GM21367 (cell line): Measurements from ENCODE around the gene ZNF536.

Experiments used
- ATAC-seq: cut with Tn5 transposase; IDR thresholded peaks from one replicate; pipeline ENCODE4 v1.9.1; 2021; ENCODE audit not compliant: unreplicated experiment

Gene ZNF536

GRCh38 chr19:30361721-30362120 is 10.5 kb upstream of the ZNF536 start:
- no peak for ATAC-seq

GRCh38 chr19:30362156-30362754 is 9.9 kb upstream of the ZNF536 start:
- no peak for ATAC-seq

- no peak for ATAC-seq
Observed at GRCh38 chr19:30363073-30363472, 9.1 kb upstream of the ZNF536 start.

GRCh38 chr19:30364866-30365800 is 7.1 kb upstream of the ZNF536 start:
- no peak for ATAC-seq

GRCh38 chr19:30366282-30366681 is 5.9 kb upstream of the ZNF536 start:
- no peak for ATAC-seq

- no peak for ATAC-seq
Observed at GRCh38 chr19:30367006-30367405, 5.2 kb upstream of the ZNF536 start.

- ATAC-seq = no peak
Observed at GRCh38 chr19:30367421-30367820, 4.8 kb upstream of the ZNF536 start.

- no peak for ATAC-seq
Observed at GRCh38 chr19:30369833-30370232, 2.4 kb upstream of the ZNF536 start.

GRCh38 chr19:30371161-30371836 is 885 bp upstream of the ZNF536 start:
- no peak for ATAC-seq

GRCh38 chr19:30373593-30373992 is 1.4 kb downstream of the ZNF536 start:
- no peak for ATAC-seq

GRCh38 chr19:30374539-30374864 is 2.3 kb downstream of the ZNF536 start:
- ATAC-seq = no peak

- ATAC-seq = no peak
Observed at GRCh38 chr19:30374865-30375552, 2.8 kb downstream of the ZNF536 start.

GRCh38 chr19:30375553-30376031 is 3.4 kb downstream of the ZNF536 start:
- ATAC-seq = no peak

- no peak for ATAC-seq
Observed at GRCh38 chr19:30376272-30376671, 4.1 kb downstream of the ZNF536 start.

- no peak for ATAC-seq
Observed at GRCh38 chr19:30376826-30377425, 4.7 kb downstream of the ZNF536 start.

GRCh38 chr19:30378701-30379100 is 6.5 kb downstream of the ZNF536 start:
- ATAC-seq = no peak

- ATAC-seq = no peak
Observed at GRCh38 chr19:30379841-30380610, 7.8 kb downstream of the ZNF536 start.

GRCh38 chr19:30381366-30381765 is 9.2 kb downstream of the ZNF536 start:
- ATAC-seq = no peak

- no peak for ATAC-seq
Observed at GRCh38 chr19:30385174-30385573, 13.0 kb downstream of the ZNF536 start.

- ATAC-seq = no peak
Observed at GRCh38 chr19:30385666-30386065, 13.5 kb downstream of the ZNF536 start.
